Astrocyte of the hippocampus (primary cell): ENCODE measurements around the gene RELA.

ENCODE experiments used
- DNase-seq: peaks from one replicate; pipeline ENCODE4 v3.0.0; 2011; ENCODE audit warnings: low read depth, low spot score

Gene RELA

GRCh38 chr11:65634440-65634839, 28.3 kb downstream of the RELA start:
- no peak for DNase-seq

GRCh38 chr11:65634109-65634436, 28.6 kb downstream of the RELA start:
- DNase-seq, result no peak

- no peak for DNase-seq
These were observed 29.2 kb downstream of the RELA start for GRCh38 chr11:65633390-65634108.

- no peak for DNase-seq
These were observed 32.5 kb downstream of the RELA start for GRCh38 chr11:65630215-65630614.

- DNase-seq, result no peak
These were observed 33.1 kb downstream of the RELA start for GRCh38 chr11:65629579-65629978.

- DNase-seq, result no peak
These were observed 35.5 kb downstream of the RELA start for GRCh38 chr11:65627202-65627601.

GRCh38 chr11:65625628-65626342, 36.9 kb downstream of the RELA start:
- peak; percentile 73 for DNase-seq

- no peak for DNase-seq
These were observed 37.6 kb downstream of the RELA start for GRCh38 chr11:65624931-65625627.

GRCh38 chr11:65623852-65624616, 38.7 kb downstream of the RELA start:
- DNase-seq, result no peak

GRCh38 chr11:65623177-65623576, 39.5 kb downstream of the RELA start:
- no peak for DNase-seq

- no peak for DNase-seq
These were observed 40.7 kb downstream of the RELA start for GRCh38 chr11:65622011-65622410.

GRCh38 chr11:65621460-65621859, 41.3 kb downstream of the RELA start:
- no peak for DNase-seq

- no peak for DNase-seq
These were observed 42.0 kb downstream of the RELA start for GRCh38 chr11:65620666-65621065.

- DNase-seq, result no peak
These were observed 43.3 kb downstream of the RELA start for GRCh38 chr11:65619281-65619928.

GRCh38 chr11:65618763-65619162, 44.0 kb downstream of the RELA start:
- no peak for DNase-seq

- no peak for DNase-seq
These were observed 44.5 kb downstream of the RELA start for GRCh38 chr11:65617990-65618751.

GRCh38 chr11:65617136-65617850, 45.4 kb downstream of the RELA start:
- no peak for DNase-seq

GRCh38 chr11:65616575-65617001, 46.1 kb downstream of the RELA start:
- DNase-seq, result no peak

GRCh38 chr11:65615950-65616574, 46.7 kb downstream of the RELA start:
- DNase-seq, result peak; percentile 36
